Measurements from ENCODE around the gene FOXL2. TPM values are rescaled to one million over a fixed set of nuclear protein-coding genes. Genes with fewer than 3 reads are reported as not detected.

FOXL2 gene
- total and polyA plus RNA-seq, 10 donors, result not detected

DNA sequence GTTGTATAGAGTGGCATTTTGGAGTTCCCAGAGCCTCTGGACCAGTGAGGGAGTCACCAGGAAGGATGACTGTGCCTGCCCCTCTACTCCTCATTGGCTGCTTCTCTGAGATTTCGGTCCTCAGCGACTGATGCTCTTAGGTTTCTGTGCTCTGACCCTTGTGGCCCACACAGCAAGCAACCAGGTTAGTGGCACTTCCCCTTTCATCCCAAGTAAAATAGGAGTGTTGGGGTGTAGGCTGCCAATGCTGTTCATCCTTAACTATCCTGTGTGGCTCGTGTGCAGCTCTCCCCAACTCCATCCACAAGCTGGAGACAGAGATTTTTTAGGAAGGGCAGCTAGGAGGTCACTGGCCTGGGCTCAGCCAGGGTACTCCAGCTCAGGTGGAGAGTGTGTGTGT, 37.9 kb upstream of the FOXL2 start:
- Histone ChIP-seq H3K36me3 (no peaks in the 10 kb centered on the region), H3K27ac (no peak overlapping the region), H3K4me1 (no peaks in the 10 kb centered on the region), H3K9me3 (no peaks in the 10 kb centered on the region), H3K27me3 (replicated peaks in 1 of 7) (peaks cover 0 to 8% (median 0%) of the 10 kb centered on the region in 7 donors), H3K4me3 (no peak overlapping the region)
- TF ChIP-seq CTCF (IDR thresholded peaks at IDR 0.05 in 8 of 11, conservative IDR thresholded peaks at IDR 0.05 in 3 of 11) (no peak), POLR2AphosphoS5 (IDR thresholded peaks at IDR 0.05) (no peak), POLR2A (IDR thresholded peaks at IDR 0.05) (no peak)
- 34 to 88% (median 64%) methylated on average over 3 of the region's 3 CpGs for WGBS, 5 donors
- intact Hi-C loops (cut with DNase I; ENCODE audit: low total_unique reads), result no loop called here
- DNase-seq, result no peak

DNA sequence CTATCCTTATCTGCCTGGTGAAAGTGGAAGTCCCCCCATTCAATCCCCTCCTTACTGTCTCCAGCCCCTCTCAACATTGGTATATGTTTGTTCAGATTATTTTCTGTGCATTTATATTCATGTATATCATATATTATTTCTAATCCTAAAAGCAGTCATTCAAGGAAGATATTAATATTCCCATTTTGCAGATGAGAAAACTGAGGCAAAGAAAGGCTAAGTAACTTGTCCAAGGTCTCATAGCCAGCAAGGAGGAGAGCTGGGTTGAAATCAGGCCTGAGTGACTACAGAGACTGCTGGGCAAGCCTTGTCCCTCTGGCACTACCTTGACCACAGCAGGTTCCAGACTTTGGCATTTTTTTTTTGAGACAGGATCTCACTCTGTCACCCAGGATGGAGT, 29.1 kb upstream of the FOXL2 start:
- intact Hi-C loops (cut with DNase I; ENCODE audit: low total_unique reads), result no loop called here
- Histone ChIP-seq H3K27ac (no peak overlapping the region), H3K36me3 (no peaks in the 10 kb centered on the region), H3K27me3 (replicated peaks in 1 of 7) (peaks cover 0 to 16% (median 0%) of the 10 kb centered on the region in 7 donors), H3K9me3 (no peaks in the 10 kb centered on the region), H3K4me1 (no peaks in the 10 kb centered on the region), H3K4me3 (no peak overlapping the region)
- no peak for DNase-seq
- TF ChIP-seq CTCF (IDR thresholded peaks at IDR 0.05 in 8 of 11, conservative IDR thresholded peaks at IDR 0.05 in 3 of 11) (no peak), POLR2A (IDR thresholded peaks at IDR 0.05) (no peak), POLR2AphosphoS5 (IDR thresholded peaks at IDR 0.05) (no peak)

GRCh38 chr3:138975351-138975750, 28.4 kb upstream of the FOXL2 start:
- DNase-seq, result no peak
- 87 to 94% (median 93%) methylated on average over 4 to 8 of the region's 8 CpGs for WGBS, 5 donors

GRCh38 chr3:138974462-138974861, 27.5 kb upstream of the FOXL2 start:
- Histone ChIP-seq H3K9me3 (no peaks in the 10 kb centered on the region), H3K36me3 (no peaks in the 10 kb centered on the region), H3K4me1 (no peaks in the 10 kb centered on the region), H3K27ac (no peak overlapping the region), H3K4me3 (no peak overlapping the region), H3K27me3 (replicated peaks in 1 of 7) (peaks cover 0 to 25% (median 0%) of the 10 kb centered on the region in 7 donors)
- TF ChIP-seq POLR2A (IDR thresholded peaks at IDR 0.05), result no peak
- no peak for TF ChIP-seq POLR2AphosphoS5 (IDR thresholded peaks at IDR 0.05)
- no peak for TF ChIP-seq CTCF (IDR thresholded peaks at IDR 0.05 in 8 of 11, conservative IDR thresholded peaks at IDR 0.05 in 3 of 11)
- no peak for DNase-seq
- WGBS, 5 donors, result 61 to 75% (median 70%) methylated on average over 5 of the region's 5 CpGs
- intact Hi-C loops (cut with DNase I; ENCODE audit: low total_unique reads), result no loop called here

More at GRCh38 chr3:138975351-138975750, 28.4 kb upstream of the FOXL2 start:
- Histone ChIP-seq H3K36me3 (no peaks in the 10 kb centered on the region), H3K9me3 (no peaks in the 10 kb centered on the region), H3K27ac (no peak overlapping the region), H3K4me3 (no peak overlapping the region), H3K27me3 (replicated peaks in 1 of 7) (peaks cover 0 to 22% (median 0%) of the 10 kb centered on the region in 7 donors), H3K4me1 (no peaks in the 10 kb centered on the region)
- intact Hi-C loops (cut with DNase I; ENCODE audit: low total_unique reads), result no loop called here
- TF ChIP-seq CTCF (IDR thresholded peaks at IDR 0.05 in 8 of 11, conservative IDR thresholded peaks at IDR 0.05 in 3 of 11) (no peak), POLR2AphosphoS5 (IDR thresholded peaks at IDR 0.05) (no peak)

Data from spleen (tissue), 11 donors.